Bronchial epithelial cell (primary cell): Measurements from ENCODE around the gene ZFP3. TPM values are rescaled to one million over a fixed set of nuclear protein-coding genes. Genes with fewer than 3 reads are reported as not detected.
"Not testable (repeated sequence)": the region's sequence is repeated elsewhere in the genome, so short reads cannot be mapped to it uniquely, and the experiment has no call there.

ENCODE experiments used
- DNase-seq: peaks from one replicate; pipeline ENCODE4 v3.0.0-alpha.2; 2010; ENCODE audit warnings: low read depth
- FAIRE-seq: peaks from 2 replicates; lab custom pipeline; 2011; peaks lifted over from hg19 to GRCh38; lab: Jason Lieb, UNC
- H3K27me3 ChIP-seq: 2 replicates; pipeline ENCODE4 v1.5.1; 2011; ENCODE audit warnings: low read length; ENCODE audit not compliant: control insufficient read depth, insufficient read depth
- H3K36me3 ChIP-seq: 2 replicates; pipeline ENCODE4 v1.5.1; 2011; ENCODE audit warnings: low read length; ENCODE audit not compliant: control insufficient read depth, insufficient read depth
- H3K4me3 ChIP-seq: 2 replicates; pipeline ENCODE4 v1.5.1; 2011; ENCODE audit warnings: mild to moderate bottlenecking, low read depth, low read length, control low read depth
- CTCF ChIP-seq: IDR thresholded peaks from 2 replicates; pipeline ENCODE4 v1.5.1; 2011; ENCODE audit warnings: mild to moderate bottlenecking, moderate library complexity, low read length, control low read depth, inconsistent platforms; ENCODE audit not compliant: insufficient read depth, severe bottlenecking
- total RNA-seq: library from RNA; depleted of rRNA; stranded (reverse); fragments of >200 nt; gene quantifications from 2 replicates; pipeline ENCODE4 v1.2.1, GENCODE V29; 2014

The ZFP3 gene
- total RNA-seq, 1 donor from 2014 or later: 0.53 TPM

GRCh38 chr17:5110816-5111215 is 32.5 kb downstream of the ZFP3 start:
- Histone ChIP-seq H3K4me3 (peak overlapping the region; percentile 67), H3K36me3 (peaks cover 4% of the 10 kb centered on the region), H3K27me3 (peaks cover 3% of the 10 kb centered on the region)
- no peak for DNase-seq
- no peak for FAIRE-seq
- no peak for TF ChIP-seq CTCF

- no peak for FAIRE-seq
- H3K36me3 ChIP-seq: peaks cover 4% of the 10 kb centered on the region
- peak within 1 kb of the TSS; percentile 67 for H3K4me3 ChIP-seq
- peak; percentile 90 for DNase-seq
- no peak for TF ChIP-seq CTCF
- H3K27me3 ChIP-seq: peaks cover 10% of the 10 kb centered on the region
Measured at GRCh38 chr17:5111402-5112204, 33.3 kb downstream of the ZFP3 start, which contains the start of gene ZNF232. ZNF232 (minus strand) TSS chr17:5111878; CDS start chr17:5111822, 56 bp downstream.

GRCh38 chr17:5115673-5116651 is 37.7 kb downstream of the ZFP3 start, which contains the start of gene USP6:
USP6 (plus strand) TSS chr17:5116032; CDS start chr17:5130368, 14,336 bp downstream.
- no peak for FAIRE-seq
- peaks cover 14% of the 10 kb centered on the region for H3K27me3 ChIP-seq
- no peak for DNase-seq
- no peak within 1 kb of the TSS for H3K4me3 ChIP-seq
- no peaks in the 10 kb centered on the region for H3K36me3 ChIP-seq
- no peak for TF ChIP-seq CTCF

GRCh38 chr17:5118219-5118618 is 40.0 kb downstream of the ZFP3 start:
- peaks cover 19% of the 10 kb centered on the region for H3K27me3 ChIP-seq
- no peak for TF ChIP-seq CTCF
- DNase-seq (peak; percentile 8), FAIRE-seq (no peak)
- H3K4me3 ChIP-seq: no peak overlapping the region
- H3K36me3 ChIP-seq: no peaks in the 10 kb centered on the region

- no peak for TF ChIP-seq CTCF
- no peak for DNase-seq
Measured at GRCh38 chr17:5120036-5120435, 41.8 kb downstream of the ZFP3 start.

GRCh38 chr17:5120436-5121185 is 42.3 kb downstream of the ZFP3 start:
- FAIRE-seq: peak; percentile 80

More at GRCh38 chr17:5120036-5120435, 41.8 kb downstream of the ZFP3 start:
- Histone ChIP-seq H3K4me3 (no peak overlapping the region), H3K27me3 (peaks cover 19% of the 10 kb centered on the region), H3K36me3 (no peaks in the 10 kb centered on the region)
- no peak for FAIRE-seq

More at GRCh38 chr17:5120436-5121185, 42.3 kb downstream of the ZFP3 start:
- not testable (repeated sequence) for H3K4me3 ChIP-seq, H3K36me3 ChIP-seq, DNase-seq
- H3K27me3 ChIP-seq: peaks cover 16% of the 10 kb centered on the region
